ENCODE data around the gene GLCE.

Gene GLCE

GRCh38 chr15:69226023-69226355 lies 65.6 kb downstream of the GLCE start:
- H3K4me1 ChIP-seq (ENCODE audit: control insufficient read depth in 1 of 2, insufficient read depth in 1 of 2, low read depth in 1 of 2, low read length in 1 of 2), result no peaks in the 10 kb centered on the region
- no peak for TF ChIP-seq CTCF (IDR thresholded peaks at IDR 0.05)
- H3K36me3 ChIP-seq, result no peaks in the 10 kb centered on the region
- H3K4me3 ChIP-seq (ENCODE audit: low read depth in 1 of 2, low read length in 1 of 2), result no peak overlapping the region
- H3K27ac ChIP-seq, result no peak overlapping the region
- no peaks in the 10 kb centered on the region for H3K27me3 ChIP-seq
- no peaks in the 10 kb centered on the region for H3K9me3 ChIP-seq

- no peaks in the 10 kb centered on the region for H3K4me1 ChIP-seq (ENCODE audit: control insufficient read depth in 1 of 2, insufficient read depth in 1 of 2, low read depth in 1 of 2, low read length in 1 of 2)
- no peak for TF ChIP-seq CTCF (IDR thresholded peaks at IDR 0.05)
- H3K9me3 ChIP-seq, result no peaks in the 10 kb centered on the region
- no peaks in the 10 kb centered on the region for H3K36me3 ChIP-seq
- H3K27me3 ChIP-seq, result no peaks in the 10 kb centered on the region
- H3K4me3 ChIP-seq (ENCODE audit: low read depth in 1 of 2, low read length in 1 of 2), result no peak overlapping the region
- H3K27ac ChIP-seq, result no peak overlapping the region
These were observed 71.7 kb downstream of the GLCE start for GRCh38 chr15:69232144-69232543.

- Histone ChIP-seq H3K36me3 (no peaks in the 10 kb centered on the region), H3K27ac (no peak overlapping the region), H3K4me3 (ENCODE audit: low read depth in 1 of 2, low read length in 1 of 2) (no peak overlapping the region), H3K9me3 (no peaks in the 10 kb centered on the region), H3K27me3 (no peaks in the 10 kb centered on the region), H3K4me1 (ENCODE audit: control insufficient read depth in 1 of 2, insufficient read depth in 1 of 2, low read depth in 1 of 2, low read length in 1 of 2) (no peaks in the 10 kb centered on the region)
- no peak for TF ChIP-seq CTCF (IDR thresholded peaks at IDR 0.05)
These were observed 72.3 kb downstream of the GLCE start for GRCh38 chr15:69232765-69233164.

GRCh38 chr15:69234676-69235075 lies 74.2 kb downstream of the GLCE start:
- Histone ChIP-seq H3K27ac (no peak overlapping the region), H3K36me3 (no peaks in the 10 kb centered on the region), H3K9me3 (no peaks in the 10 kb centered on the region), H3K4me1 (ENCODE audit: control insufficient read depth in 1 of 2, insufficient read depth in 1 of 2, low read depth in 1 of 2, low read length in 1 of 2) (no peaks in the 10 kb centered on the region), H3K4me3 (ENCODE audit: low read depth in 1 of 2, low read length in 1 of 2) (no peak overlapping the region), H3K27me3 (no peaks in the 10 kb centered on the region)
- no peak for TF ChIP-seq CTCF (IDR thresholded peaks at IDR 0.05)

- TF ChIP-seq CTCF (IDR thresholded peaks at IDR 0.05), result no peak
- H3K36me3 ChIP-seq, result no peaks in the 10 kb centered on the region
- H3K27ac ChIP-seq, result no peak overlapping the region
- no peak overlapping the region for H3K4me3 ChIP-seq (ENCODE audit: low read depth in 1 of 2, low read length in 1 of 2)
- no peaks in the 10 kb centered on the region for H3K4me1 ChIP-seq (ENCODE audit: control insufficient read depth in 1 of 2, insufficient read depth in 1 of 2, low read depth in 1 of 2, low read length in 1 of 2)
- H3K27me3 ChIP-seq, result no peaks in the 10 kb centered on the region
- no peaks in the 10 kb centered on the region for H3K9me3 ChIP-seq
These were observed 76.1 kb downstream of the GLCE start for GRCh38 chr15:69236505-69236904.

- H3K4me1 ChIP-seq (ENCODE audit: control insufficient read depth in 1 of 2, insufficient read depth in 1 of 2, low read depth in 1 of 2, low read length in 1 of 2), result no peaks in the 10 kb centered on the region
These were observed 77.3 kb downstream of the GLCE start for GRCh38 chr15:69237718-69238117.

More at GRCh38 chr15:69237718-69238117, 77.3 kb downstream of the GLCE start:
- Histone ChIP-seq H3K36me3 (no peaks in the 10 kb centered on the region), H3K27me3 (no peaks in the 10 kb centered on the region), H3K27ac (no peak overlapping the region), H3K9me3 (no peaks in the 10 kb centered on the region), H3K4me3 (ENCODE audit: low read depth in 1 of 2, low read length in 1 of 2) (no peak overlapping the region)
- TF ChIP-seq CTCF (IDR thresholded peaks at IDR 0.05), result no peak
